Stimulated activated naive B cell treated with anti-CD40 and anti-IgM and Interleukin-4, amounts not matched to agents 10 μg/mL and 1 μg/mL and 100 μg/mL, for 72 hours (primary cell): ENCODE measurements around the gene PDPR.
A peak's percentile ranks its signal among the peaks of the same experiment; 100 is the strongest.
"Not testable (repeated sequence)": the region's sequence is repeated elsewhere in the genome, so short reads cannot be mapped to it uniquely, and the experiment has no call there.

Experiments used
- ATAC-seq, 2 donors: fragments of 150-1000 bp; cut with Tn5 transposase; replicated peaks; 2 replicates each; pipeline ENCODE4 v1.10.0; 2021; ENCODE audit warnings: moderate library complexity in 1 of 2
- DNase-seq: peaks from one replicate; pipeline ENCODE4 v3.0.0; 2021
- H3K27ac Mint-ChIP-seq: one replicate; pipeline ENCODE4 v1.8.0; 2022; ENCODE audit warnings: mild to moderate bottlenecking, mixed read lengths
- H3K27me3 Mint-ChIP-seq, 2 donors: one replicate each; pipeline ENCODE4 v1.8.0; 2022; ENCODE audit warnings: mixed read lengths in 2 of 2
- H3K36me3 Mint-ChIP-seq, 2 donors: one replicate each; pipeline ENCODE4 v1.8.0; 2022; ENCODE audit warnings: mixed read lengths in 2 of 2, mild to moderate bottlenecking in 1 of 2
- H3K4me1 Mint-ChIP-seq, 2 donors: one replicate each; pipeline ENCODE4 v1.8.0; 2022; ENCODE audit warnings: mixed read lengths in 2 of 2, mild to moderate bottlenecking in 1 of 2
- H3K4me3 Mint-ChIP-seq, 2 donors: one replicate each; pipeline ENCODE4 v1.8.0; 2022; ENCODE audit warnings: mild to moderate bottlenecking in 2 of 2, mixed read lengths in 2 of 2, moderate library complexity in 1 of 2
- H3K9me3 Mint-ChIP-seq, 2 donors: one replicate each; pipeline ENCODE4 v1.8.0; 2022; ENCODE audit warnings: mixed read lengths in 2 of 2, mild to moderate bottlenecking in 1 of 2

The PDPR gene

GRCh38 chr16:70112162-70112561 lies 2.0 kb upstream of the PDPR start:
- H3K9me3 Mint-ChIP-seq, DNase-seq, H3K4me3 Mint-ChIP-seq, H3K36me3 Mint-ChIP-seq, H3K27ac Mint-ChIP-seq, H3K27me3 Mint-ChIP-seq, ATAC-seq: not testable (repeated sequence)
- peaks cover 6 to 14% of the 10 kb centered on the region in 2 donors for H3K4me1 Mint-ChIP-seq

DNA sequence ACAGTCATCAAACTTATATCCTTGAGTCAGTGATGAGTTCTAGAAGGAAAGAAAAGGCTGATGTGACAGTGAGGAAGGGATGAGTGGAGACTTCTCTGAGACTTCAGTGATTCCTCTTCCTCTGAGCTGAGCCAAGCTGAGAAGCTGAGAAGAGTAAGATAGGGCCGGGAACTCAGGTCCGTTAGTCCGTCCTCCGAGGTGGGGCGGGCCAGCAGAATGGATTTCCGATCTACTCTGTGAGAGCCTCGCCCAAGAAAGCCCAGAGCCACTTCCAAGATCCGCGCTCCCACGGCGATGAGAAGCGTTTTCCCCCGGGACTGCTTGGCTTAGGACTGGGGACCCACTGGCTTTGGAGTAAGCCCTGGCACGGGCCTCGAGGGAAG lies 542 bp upstream of the PDPR start:
- peak overlapping the region; percentile 88 to 97 for H3K4me3 Mint-ChIP-seq
- H3K27ac Mint-ChIP-seq = peak overlapping the region; percentile 87
- H3K9me3 Mint-ChIP-seq, DNase-seq, H3K27me3 Mint-ChIP-seq: not testable (repeated sequence)
- H3K4me1 Mint-ChIP-seq = peaks cover 18 to 28% of the 10 kb centered on the region in 2 donors
- ATAC-seq = peak; percentile 11 to 14
- peaks cover 5 to 12% of the 10 kb centered on the region in 2 donors for H3K36me3 Mint-ChIP-seq

GRCh38 chr16:70118354-70118753 lies 4.2 kb downstream of the PDPR start:
- not testable (repeated sequence) for DNase-seq, ATAC-seq, H3K9me3 Mint-ChIP-seq, H3K4me3 Mint-ChIP-seq, H3K27me3 Mint-ChIP-seq
- peaks cover 14 to 27% of the 10 kb centered on the region in 2 donors for H3K36me3 Mint-ChIP-seq
- peaks cover 20 to 35% of the 10 kb centered on the region in 2 donors for H3K4me1 Mint-ChIP-seq
- peak overlapping the region; percentile 25 for H3K27ac Mint-ChIP-seq

- H3K27me3 Mint-ChIP-seq, DNase-seq, ATAC-seq, H3K4me3 Mint-ChIP-seq, H3K9me3 Mint-ChIP-seq: not testable (repeated sequence)
- Mint-ChIP-seq H3K36me3 (peaks cover 15 to 31% of the 10 kb centered on the region in 2 donors), H3K4me1 (peaks cover 20 to 35% of the 10 kb centered on the region in 2 donors), H3K27ac (peak overlapping the region; percentile 25)
Measured at GRCh38 chr16:70118776-70119175, 4.6 kb downstream of the PDPR start.

DNA sequence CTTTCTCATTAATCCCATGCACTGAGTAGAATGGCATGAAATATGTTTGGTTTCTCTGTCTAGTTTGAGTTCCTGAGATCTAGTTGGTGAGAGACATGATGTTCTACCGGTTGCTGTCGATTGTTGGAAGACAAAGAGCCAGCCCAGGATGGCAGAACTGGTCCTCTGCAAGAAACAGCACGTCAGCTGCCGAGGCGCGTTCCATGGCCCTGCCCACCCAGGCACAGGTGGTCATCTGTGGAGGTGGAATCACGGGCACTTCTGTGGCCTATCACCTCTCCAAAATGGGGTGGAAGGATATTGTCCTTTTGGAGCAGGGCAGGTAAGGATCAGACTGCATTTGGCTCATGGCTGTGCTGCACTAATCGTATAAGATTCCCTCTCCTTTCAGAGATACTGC lies 6.3 kb downstream of the PDPR start:
- not testable (repeated sequence) for H3K27me3 Mint-ChIP-seq, H3K4me3 Mint-ChIP-seq, H3K27ac Mint-ChIP-seq

DNA sequence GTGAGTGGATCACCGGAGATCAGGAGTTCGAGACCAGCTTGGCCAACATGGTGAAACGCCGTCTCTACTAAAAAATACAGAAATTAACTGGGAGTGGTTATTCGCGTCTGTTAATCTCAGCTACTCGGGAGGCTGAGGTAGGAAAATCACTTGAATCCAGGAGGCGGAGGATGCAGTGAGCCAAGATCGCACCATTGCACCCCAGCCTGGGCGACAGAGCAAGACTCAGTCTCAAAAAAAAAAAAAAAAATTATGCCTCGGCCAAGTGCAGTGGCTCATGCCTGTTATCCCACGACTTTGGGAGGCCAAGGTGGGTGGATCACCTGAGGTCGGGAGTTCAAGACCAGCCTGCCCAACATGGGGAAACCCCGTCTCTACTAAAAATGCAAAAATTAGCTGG lies 9.7 kb downstream of the PDPR start:
- not testable (repeated sequence) for DNase-seq, H3K27ac Mint-ChIP-seq, H3K4me3 Mint-ChIP-seq, ATAC-seq, H3K27me3 Mint-ChIP-seq, H3K9me3 Mint-ChIP-seq, H3K4me1 Mint-ChIP-seq
- H3K36me3 Mint-ChIP-seq = peaks cover 23 to 44% of the 10 kb centered on the region in 2 donors

More for the DNA sequence above, 6.3 kb downstream of the PDPR start:
- ATAC-seq, H3K9me3 Mint-ChIP-seq, DNase-seq: not testable (repeated sequence)
- H3K4me1 Mint-ChIP-seq = peaks cover 17 to 26% of the 10 kb centered on the region in 2 donors
- peaks cover 19 to 38% of the 10 kb centered on the region in 2 donors for H3K36me3 Mint-ChIP-seq

DNA sequence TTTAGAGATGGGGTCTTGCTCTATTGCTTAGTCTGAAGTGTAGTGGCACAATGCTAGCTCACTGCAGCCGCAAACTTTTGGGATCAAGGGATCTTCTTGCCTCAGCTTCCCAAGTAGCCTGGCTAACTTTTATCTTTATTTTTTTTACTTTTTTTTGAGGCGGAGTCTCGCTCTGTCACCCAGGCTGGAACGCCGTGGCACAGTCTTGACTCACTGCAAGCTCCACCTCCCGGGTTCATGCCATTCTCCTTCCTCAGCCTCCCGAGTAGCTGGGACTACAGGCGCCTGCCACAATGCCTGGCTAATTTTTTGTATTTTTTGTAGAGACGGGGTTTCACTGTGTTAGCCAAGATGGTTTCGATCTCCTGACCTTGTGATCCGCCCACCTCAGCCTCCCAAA lies 12.1 kb downstream of the PDPR start:
- H3K27me3 Mint-ChIP-seq, H3K4me1 Mint-ChIP-seq, ATAC-seq, H3K9me3 Mint-ChIP-seq, DNase-seq, H3K4me3 Mint-ChIP-seq, H3K27ac Mint-ChIP-seq: not testable (repeated sequence)
- peaks cover 30 to 52% of the 10 kb centered on the region in 2 donors for H3K36me3 Mint-ChIP-seq

DNA sequence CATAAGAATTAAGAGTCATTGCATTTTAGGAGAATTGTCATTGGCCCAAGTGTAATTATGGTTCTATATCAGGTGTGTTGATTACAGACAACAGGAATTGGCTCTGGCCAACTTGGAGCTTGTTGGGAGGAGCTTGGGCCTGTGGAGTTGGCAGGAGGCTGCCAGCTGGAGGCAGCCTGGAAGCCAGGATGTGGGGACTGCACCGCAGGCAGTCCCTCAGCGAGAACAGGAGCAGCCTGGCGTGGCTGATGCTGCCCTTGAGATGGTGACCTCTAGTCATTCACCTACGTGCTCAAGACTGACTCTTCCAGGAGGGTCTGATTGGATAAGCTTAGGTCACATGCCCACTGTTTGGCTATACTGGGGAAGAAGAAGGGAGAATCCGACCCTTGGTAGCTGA lies 13.6 kb downstream of the PDPR start:
- not testable (repeated sequence) for H3K27ac Mint-ChIP-seq, H3K27me3 Mint-ChIP-seq, H3K9me3 Mint-ChIP-seq, H3K4me3 Mint-ChIP-seq, ATAC-seq, H3K4me1 Mint-ChIP-seq, DNase-seq
- H3K36me3 Mint-ChIP-seq = peaks cover 31 to 47% of the 10 kb centered on the region in 2 donors

- not testable (repeated sequence) for H3K27ac Mint-ChIP-seq, H3K27me3 Mint-ChIP-seq, ATAC-seq, H3K9me3 Mint-ChIP-seq, H3K4me1 Mint-ChIP-seq, H3K4me3 Mint-ChIP-seq, DNase-seq
- H3K36me3 Mint-ChIP-seq = peaks cover 29 to 46% of the 10 kb centered on the region in 2 donors
Measured at GRCh38 chr16:70128844-70129243, 14.7 kb downstream of the PDPR start.

- H3K4me3 Mint-ChIP-seq, H3K4me1 Mint-ChIP-seq, ATAC-seq, H3K27me3 Mint-ChIP-seq, H3K27ac Mint-ChIP-seq, DNase-seq, H3K9me3 Mint-ChIP-seq: not testable (repeated sequence)
- H3K36me3 Mint-ChIP-seq = peaks cover 25 to 40% of the 10 kb centered on the region in 2 donors
Measured at GRCh38 chr16:70135796-70136195, 21.7 kb downstream of the PDPR start.

- H3K9me3 Mint-ChIP-seq, H3K4me1 Mint-ChIP-seq, H3K27me3 Mint-ChIP-seq, H3K27ac Mint-ChIP-seq, DNase-seq, ATAC-seq, H3K4me3 Mint-ChIP-seq: not testable (repeated sequence)
- peaks cover 23 to 44% of the 10 kb centered on the region in 2 donors for H3K36me3 Mint-ChIP-seq
Measured at GRCh38 chr16:70136595-70136994, 22.5 kb downstream of the PDPR start.

DNA sequence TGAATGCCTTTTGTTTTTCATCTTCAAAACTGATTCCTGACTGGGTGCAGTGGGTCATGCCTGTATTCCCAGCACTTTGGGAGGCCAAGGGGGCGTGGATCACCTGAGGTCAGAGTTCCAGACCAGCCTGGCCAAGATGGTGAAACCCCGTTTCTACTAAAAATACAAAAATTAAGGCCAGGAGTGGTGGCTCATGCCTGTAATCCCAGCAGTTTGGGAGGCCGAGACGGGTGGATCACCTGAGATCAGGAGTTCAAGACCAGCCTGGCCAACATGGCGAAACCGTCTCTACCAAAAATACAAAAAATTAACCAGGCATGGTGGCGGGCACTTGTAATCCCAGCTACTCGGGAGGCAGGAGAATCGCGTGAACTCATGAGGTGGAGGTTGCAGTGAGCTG lies 28.6 kb downstream of the PDPR start:
- H3K27ac Mint-ChIP-seq, H3K4me1 Mint-ChIP-seq, H3K4me3 Mint-ChIP-seq, ATAC-seq, H3K27me3 Mint-ChIP-seq, H3K9me3 Mint-ChIP-seq, DNase-seq: not testable (repeated sequence)
- H3K36me3 Mint-ChIP-seq = peaks cover 16 to 30% of the 10 kb centered on the region in 2 donors

DNA sequence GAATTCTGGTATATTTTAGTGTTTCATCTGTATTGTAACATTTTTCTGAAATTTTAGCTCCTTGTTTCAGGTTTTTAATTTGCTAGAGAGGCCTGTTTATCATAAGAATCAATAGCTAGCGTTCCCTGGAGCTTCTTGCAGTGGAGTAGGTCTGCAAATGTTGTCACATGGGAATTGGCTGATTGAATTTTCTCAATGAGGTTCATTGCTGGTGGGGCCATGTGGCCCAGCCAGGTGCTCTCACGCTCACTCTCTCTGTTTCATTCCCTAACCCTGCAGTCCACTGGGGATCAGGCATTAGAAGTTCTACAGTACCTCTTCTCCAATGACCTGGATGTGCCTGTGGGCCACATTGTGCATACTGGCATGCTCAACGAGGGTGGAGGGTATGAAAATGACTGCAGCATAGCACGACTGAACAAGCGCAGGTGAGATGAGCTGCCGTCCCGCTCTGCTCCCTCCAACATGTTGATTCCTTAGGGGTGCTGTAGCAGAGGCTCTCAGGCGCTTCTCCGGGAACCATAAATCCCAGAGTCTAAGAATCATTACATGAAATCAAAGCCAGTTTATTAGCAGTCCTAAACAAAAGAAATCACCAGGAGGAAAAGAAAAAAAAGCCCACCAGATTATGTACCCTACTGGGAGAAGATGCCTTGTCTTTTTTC lies 29.2 kb downstream of the PDPR start:
- H3K27me3 Mint-ChIP-seq, ATAC-seq, H3K4me1 Mint-ChIP-seq, H3K9me3 Mint-ChIP-seq, H3K27ac Mint-ChIP-seq, H3K4me3 Mint-ChIP-seq, DNase-seq: not testable (repeated sequence)
- peaks cover 18 to 33% of the 10 kb centered on the region in 2 donors for H3K36me3 Mint-ChIP-seq

DNA sequence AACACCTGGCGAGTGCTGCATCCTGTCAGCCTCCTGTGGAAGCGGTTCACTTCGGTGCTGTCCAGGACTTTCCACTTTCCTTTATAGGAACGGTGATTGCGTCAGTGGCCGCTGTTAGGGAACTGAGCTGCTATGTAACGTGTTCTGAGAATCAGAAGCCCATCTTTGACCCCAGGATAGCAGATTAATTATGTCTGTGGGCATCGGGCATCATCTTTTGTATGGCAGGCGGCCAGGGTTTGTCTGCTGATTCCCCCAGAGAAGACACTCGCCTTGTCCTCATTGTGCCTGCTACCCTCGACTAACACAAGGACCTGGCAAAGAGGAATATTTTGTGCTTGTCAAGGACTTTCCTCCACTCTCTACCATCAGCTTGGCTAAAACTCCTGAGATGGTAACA lies 33.7 kb downstream of the PDPR start:
- not testable (repeated sequence) for H3K27ac Mint-ChIP-seq, ATAC-seq, H3K4me3 Mint-ChIP-seq, DNase-seq, H3K9me3 Mint-ChIP-seq, H3K27me3 Mint-ChIP-seq, H3K4me1 Mint-ChIP-seq
- peaks cover 42 to 49% of the 10 kb centered on the region in 2 donors for H3K36me3 Mint-ChIP-seq

DNA sequence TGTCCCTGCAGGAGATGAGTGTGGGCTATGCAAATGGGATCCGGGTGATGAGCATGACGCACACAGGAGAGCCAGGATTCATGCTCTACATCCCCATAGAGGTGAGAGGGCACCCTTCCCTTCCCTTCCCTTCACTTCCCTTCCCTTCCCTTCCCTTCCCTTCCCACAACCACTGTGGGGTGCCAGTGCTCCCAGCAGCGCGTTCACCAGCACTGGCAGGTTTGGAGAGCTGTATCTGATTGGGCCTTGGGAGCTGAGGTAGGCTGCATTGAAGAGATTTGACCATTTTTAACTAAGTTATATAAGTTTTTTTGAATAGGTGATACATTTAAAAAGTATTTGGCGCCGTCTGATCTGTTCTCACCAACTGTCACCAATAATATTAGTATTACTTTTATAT lies 34.3 kb downstream of the PDPR start:
- not testable (repeated sequence) for DNase-seq, H3K4me1 Mint-ChIP-seq, ATAC-seq, H3K4me3 Mint-ChIP-seq, H3K27ac Mint-ChIP-seq, H3K9me3 Mint-ChIP-seq, H3K27me3 Mint-ChIP-seq
- H3K36me3 Mint-ChIP-seq = peaks cover 44 to 49% of the 10 kb centered on the region in 2 donors
